Measurements from ENCODE around the gene SLC35D1.
A peak's percentile ranks its signal among the peaks of the same experiment; 100 is the strongest.

The SLC35D1 gene

GRCh38 chr1:67029472-67029871, 24.5 kb downstream of the SLC35D1 start:
- peaks cover 17% of the 10 kb centered on the region for H3K36me3 Mint-ChIP-seq
- no peak overlapping the region for H3K4me3 Mint-ChIP-seq
- DNase-seq (ENCODE audit: low spot score in 2 of 2) (no peak), ATAC-seq (ENCODE audit: low read depth) (no peak)
- H3K4me1 Mint-ChIP-seq, result no peaks in the 10 kb centered on the region
- H3K27ac Mint-ChIP-seq, result no peak overlapping the region
- H3K9me3 Mint-ChIP-seq, result no peaks in the 10 kb centered on the region
- no peaks in the 10 kb centered on the region for H3K27me3 Mint-ChIP-seq

- no peak overlapping the region for H3K4me3 Mint-ChIP-seq
- ATAC-seq (ENCODE audit: low read depth), result no peak
- no peak for DNase-seq (ENCODE audit: low spot score in 2 of 2)
- peaks cover 29% of the 10 kb centered on the region for H3K36me3 Mint-ChIP-seq
- peaks cover 4% of the 10 kb centered on the region for H3K4me1 Mint-ChIP-seq
- no peak overlapping the region for H3K27ac Mint-ChIP-seq
- no peaks in the 10 kb centered on the region for H3K9me3 Mint-ChIP-seq
- no peaks in the 10 kb centered on the region for H3K27me3 Mint-ChIP-seq
Observed at GRCh38 chr1:67020765-67021164, 33.2 kb downstream of the SLC35D1 start.

- Mint-ChIP-seq H3K4me1 (peaks cover 4% of the 10 kb centered on the region), H3K4me3 (no peak overlapping the region), H3K27ac (no peak overlapping the region), H3K36me3 (peaks cover 29% of the 10 kb centered on the region), H3K27me3 (no peaks in the 10 kb centered on the region), H3K9me3 (no peaks in the 10 kb centered on the region)
- no peak for ATAC-seq (ENCODE audit: low read depth)
- no peak for DNase-seq (ENCODE audit: low spot score in 2 of 2)
Observed at GRCh38 chr1:67020304-67020703, 33.6 kb downstream of the SLC35D1 start.

- no peak overlapping the region for H3K4me3 Mint-ChIP-seq
- H3K27ac Mint-ChIP-seq, result no peak overlapping the region
- ATAC-seq (ENCODE audit: low read depth) (no peak), DNase-seq (ENCODE audit: low spot score in 2 of 2) (no peak)
- H3K27me3 Mint-ChIP-seq, result no peaks in the 10 kb centered on the region
- peaks cover 25% of the 10 kb centered on the region for H3K36me3 Mint-ChIP-seq
- peaks cover 4% of the 10 kb centered on the region for H3K4me1 Mint-ChIP-seq
- no peaks in the 10 kb centered on the region for H3K9me3 Mint-ChIP-seq
Observed at GRCh38 chr1:67019600-67020136, 34.3 kb downstream of the SLC35D1 start.

- Mint-ChIP-seq H3K4me3 (no peak overlapping the region), H3K4me1 (peaks cover 4% of the 10 kb centered on the region)
- ATAC-seq (ENCODE audit: low read depth), result no peak
Observed at GRCh38 chr1:67019121-67019520, 34.8 kb downstream of the SLC35D1 start.

GRCh38 chr1:67018574-67018973, 35.4 kb downstream of the SLC35D1 start:
- Mint-ChIP-seq H3K27me3 (no peaks in the 10 kb centered on the region), H3K9me3 (no peaks in the 10 kb centered on the region), H3K4me1 (peaks cover 4% of the 10 kb centered on the region), H3K36me3 (peaks cover 25% of the 10 kb centered on the region), H3K27ac (no peak overlapping the region), H3K4me3 (no peak overlapping the region)
- no peak for DNase-seq (ENCODE audit: low spot score in 2 of 2)
- ATAC-seq (ENCODE audit: low read depth), result no peak

More at GRCh38 chr1:67019121-67019520, 34.8 kb downstream of the SLC35D1 start:
- no peak overlapping the region for H3K27ac Mint-ChIP-seq
- H3K27me3 Mint-ChIP-seq, result no peaks in the 10 kb centered on the region
- no peak for DNase-seq (ENCODE audit: low spot score in 2 of 2)
- peaks cover 25% of the 10 kb centered on the region for H3K36me3 Mint-ChIP-seq
- no peaks in the 10 kb centered on the region for H3K9me3 Mint-ChIP-seq

GRCh38 chr1:67013573-67013972, 40.4 kb downstream of the SLC35D1 start:
- no peaks in the 10 kb centered on the region for H3K27me3 Mint-ChIP-seq
- no peak overlapping the region for H3K27ac Mint-ChIP-seq
- H3K9me3 Mint-ChIP-seq, result no peaks in the 10 kb centered on the region
- H3K36me3 Mint-ChIP-seq, result peaks cover 31% of the 10 kb centered on the region
- H3K4me1 Mint-ChIP-seq, result peaks cover 2% of the 10 kb centered on the region
- ATAC-seq (ENCODE audit: low read depth) (no peak), DNase-seq (ENCODE audit: low spot score in 2 of 2) (no peak)
- no peak overlapping the region for H3K4me3 Mint-ChIP-seq

GRCh38 chr1:67009792-67010191, 44.2 kb downstream of the SLC35D1 start:
- Mint-ChIP-seq H3K27ac (no peak overlapping the region), H3K4me1 (peaks cover 2% of the 10 kb centered on the region), H3K36me3 (peaks cover 41% of the 10 kb centered on the region), H3K4me3 (no peak overlapping the region), H3K9me3 (no peaks in the 10 kb centered on the region), H3K27me3 (no peaks in the 10 kb centered on the region)
- ATAC-seq (ENCODE audit: low read depth) (no peak), DNase-seq (ENCODE audit: low spot score in 2 of 2) (no peak)

GRCh38 chr1:67005068-67005467, 48.9 kb downstream of the SLC35D1 start:
- Mint-ChIP-seq H3K27me3 (no peaks in the 10 kb centered on the region), H3K36me3 (peaks cover 31% of the 10 kb centered on the region), H3K9me3 (no peaks in the 10 kb centered on the region), H3K4me1 (peaks cover 10% of the 10 kb centered on the region), H3K4me3 (no peak overlapping the region), H3K27ac (no peak overlapping the region)
- DNase-seq (ENCODE audit: low spot score in 2 of 2), result no peak
- no peak for ATAC-seq (ENCODE audit: low read depth)

- Mint-ChIP-seq H3K36me3 (peaks cover 25% of the 10 kb centered on the region), H3K4me1 (peaks cover 10% of the 10 kb centered on the region), H3K9me3 (no peaks in the 10 kb centered on the region), H3K27me3 (no peaks in the 10 kb centered on the region), H3K4me3 (no peak overlapping the region), H3K27ac (no peak overlapping the region)
- ATAC-seq (ENCODE audit: low read depth) (no peak), DNase-seq (ENCODE audit: low spot score in 2 of 2) (no peak)
Observed at GRCh38 chr1:67004176-67004575, 49.8 kb downstream of the SLC35D1 start.

- no peaks in the 10 kb centered on the region for H3K27me3 Mint-ChIP-seq
- H3K9me3 Mint-ChIP-seq, result no peaks in the 10 kb centered on the region
- peak overlapping the region; percentile 83 for H3K27ac Mint-ChIP-seq
- peaks cover 10% of the 10 kb centered on the region for H3K4me1 Mint-ChIP-seq
- ATAC-seq (ENCODE audit: low read depth) (no peak), DNase-seq (ENCODE audit: low spot score in 2 of 2) (no peak)
- H3K36me3 Mint-ChIP-seq, result peaks cover 19% of the 10 kb centered on the region
- H3K4me3 Mint-ChIP-seq, result no peak overlapping the region
Observed at GRCh38 chr1:67001682-67002425, 52.1 kb downstream of the SLC35D1 start.

- H3K27me3 Mint-ChIP-seq, result no peaks in the 10 kb centered on the region
- no peak for ATAC-seq (ENCODE audit: low read depth)
- no peak overlapping the region for H3K27ac Mint-ChIP-seq
- no peak overlapping the region for H3K4me3 Mint-ChIP-seq
- peaks cover 12% of the 10 kb centered on the region for H3K36me3 Mint-ChIP-seq
- H3K9me3 Mint-ChIP-seq, result no peaks in the 10 kb centered on the region
- no peak for DNase-seq (ENCODE audit: low spot score in 2 of 2)
- peaks cover 14% of the 10 kb centered on the region for H3K4me1 Mint-ChIP-seq
Observed at GRCh38 chr1:66999640-67000400, 54.1 kb downstream of the SLC35D1 start.

- Mint-ChIP-seq H3K27ac (no peak overlapping the region), H3K4me1 (peaks cover 14% of the 10 kb centered on the region), H3K27me3 (no peaks in the 10 kb centered on the region), H3K36me3 (peaks cover 10% of the 10 kb centered on the region), H3K9me3 (no peaks in the 10 kb centered on the region), H3K4me3 (no peak overlapping the region)
- no peak for DNase-seq (ENCODE audit: low spot score in 2 of 2)
- no peak for ATAC-seq (ENCODE audit: low read depth)
Observed at GRCh38 chr1:66998972-66999371, 55.0 kb downstream of the SLC35D1 start.

- peak; percentile 47 to 64 for DNase-seq (ENCODE audit: low spot score in 2 of 2)
- H3K4me1 Mint-ChIP-seq, result peaks cover 4% of the 10 kb centered on the region
- H3K9me3 Mint-ChIP-seq, result no peaks in the 10 kb centered on the region
- no peak overlapping the region for H3K4me3 Mint-ChIP-seq
- H3K27me3 Mint-ChIP-seq, result no peaks in the 10 kb centered on the region
- ATAC-seq (ENCODE audit: low read depth), result peak; percentile 94
- H3K27ac Mint-ChIP-seq, result peak overlapping the region; percentile 5
- H3K36me3 Mint-ChIP-seq, result peaks cover 2% of the 10 kb centered on the region
Observed at GRCh38 chr1:66996018-66996682, 57.8 kb downstream of the SLC35D1 start.

Data from memory B cell (primary cell).